Esophagus squamous epithelium (tissue), 5 donors: ENCODE measurements around the gene KRT40. TPM values are rescaled to one million over a fixed set of nuclear protein-coding genes. Genes with fewer than 3 reads are reported as not detected.
A peak's percentile ranks its signal among the peaks of the same experiment; 100 is the strongest.

Experiments used
- DNase-seq: peaks from one replicate; lab custom pipeline; 2025; lab: John Stamatoyannopoulos, UW
- H3K27ac ChIP-seq, 4 donors: fragments of 200-600 bp; sonication (generic); one replicate each; pipeline ENCODE4 v1.5.1; 2016 to 2019; ENCODE audit warnings: mild to moderate bottlenecking in 1 of 4
- H3K27me3 ChIP-seq, 4 donors: fragments of 200-600 bp; sonication (generic); 1 replicate in 3 of 4; 2 replicates in 1 of 4; pipeline versions ENCODE4 v1.5.1 to v1.6.0; 2017 to 2021; ENCODE audit warnings: antibody characterized with exemption in 1 of 4
- H3K36me3 ChIP-seq, 3 donors: fragments of 200-600 bp; sonication (generic); one replicate each; pipeline ENCODE4 v1.5.1; 2016 to 2019
- H3K4me1 ChIP-seq, 3 donors: fragments of 200-600 bp; sonication (generic); one replicate each; pipeline ENCODE4 v1.5.1; 2017 to 2019
- H3K4me3 ChIP-seq, 4 donors: fragments of 200-600 bp; sonication (generic); 1 replicate in 3 of 4; 2 replicates in 1 of 4; pipeline ENCODE4 v1.5.1; 2016 to 2019; ENCODE audit warnings: mild to moderate bottlenecking in 2 of 4, moderate library complexity in 1 of 4
- H3K9me3 ChIP-seq, 3 donors: fragments of 200-600 bp; sonication (generic); one replicate each; pipeline ENCODE4 v1.5.1; 2016 to 2019
- CTCF ChIP-seq, 6 experiments: fragments of 450-650 bp in 4 of 6; fragments of 200-600 bp in 2 of 6; sonication (generic) in 2 of 6; IDR thresholded peaks; one replicate each; pipeline ENCODE4 v1.5.1; 2016 to 2019; ENCODE audit warnings: antibody characterized with exemption in 6 of 6, mild to moderate bottlenecking in 4 of 6, moderate library complexity in 4 of 6
- POLR2A ChIP-seq, 4 donors: fragments of 450-650 bp; IDR thresholded peaks; one replicate each; pipeline ENCODE4 v1.6.1; 2017; ENCODE audit warnings: antibody characterized with exemption in 4 of 4, mild to moderate bottlenecking in 4 of 4, moderate library complexity in 3 of 4
- WGBS, 2 donors: methylation state at CpG; one replicate each; pipeline ENCODE4 v1.1.5; 2018; 5-methylcytosine and 5-hydroxymethylcytosine counted together
- intact Hi-C: fragments of 100-400 bp; cut with DNase I; formaldehyde crosslinking; loops from one replicate; pipeline ENCODE4 v1.15.0; 2022
- small RNA-seq, 4 donors: library from RNA; depleted of rRNA; stranded (forward); fragments of <200 nt; gene quantifications; one replicate each; pipeline ENCODE3, GENCODE V24; 2016
- total RNA-seq, 4 donors: library from RNA; depleted of rRNA; stranded (reverse); fragments of >200 nt; gene quantifications; one replicate each; pipeline ENCODE4 v1.1.0, GENCODE V29; 2016
- donor health status: DM: yes; HTN: yes; CAD: no.

KRT40 gene
- total RNA-seq, 4 donors from 2014 or later, result 0.19 TPM; not detected in 3

DNA sequence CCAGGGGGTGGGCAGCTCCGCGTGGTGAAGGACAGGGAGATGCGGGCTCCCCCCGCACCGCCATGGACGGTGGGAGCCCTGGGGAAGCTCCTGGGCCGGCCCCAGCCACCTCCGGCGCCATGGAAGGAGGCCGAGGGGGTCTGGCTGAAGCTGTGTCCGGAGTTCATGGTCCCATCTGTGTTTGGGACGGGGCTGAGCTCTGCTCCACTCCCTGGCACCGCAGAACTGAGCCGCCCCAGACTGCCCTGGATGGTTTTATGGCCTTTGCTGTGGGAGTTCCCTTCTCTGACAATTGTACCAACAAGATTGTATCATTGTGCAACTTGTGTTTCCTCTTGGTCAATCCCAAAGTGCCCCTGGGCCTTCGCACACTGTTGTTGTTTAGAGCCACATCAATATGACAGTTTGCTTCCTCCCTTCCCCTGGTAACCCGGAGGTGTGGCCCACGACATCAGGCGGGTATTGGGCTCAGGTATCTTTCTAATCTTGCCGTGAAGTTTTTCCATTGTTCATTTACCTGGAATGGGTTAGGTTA lies 47.6 kb downstream of the KRT40 start:
- Histone ChIP-seq H3K27ac (no peak overlapping the region), H3K9me3 (no peaks in the 10 kb centered on the region), H3K36me3 (no peaks in the 10 kb centered on the region), H3K27me3 (no peaks in the 10 kb centered on the region), H3K4me1 (peaks cover 0 to 30% (median 0%) of the 10 kb centered on the region in 3 donors), H3K4me3 (peak overlapping the region in 1 of 4 donors; percentile 21)
- TF ChIP-seq POLR2A (IDR thresholded peaks at IDR 0.05), result no peak
- TF ChIP-seq CTCF (IDR thresholded peaks at IDR 0.05), result no peak
- WGBS, 2 donors, result 55 to 57% methylated on average over 7 to 8 of the region's 19 CpGs
- no peak for DNase-seq
- intact Hi-C loops, result no loop called here

- Histone ChIP-seq H3K27ac (no peak overlapping the region), H3K4me3 (no peak overlapping the region), H3K27me3 (no peaks in the 10 kb centered on the region), H3K9me3 (no peaks in the 10 kb centered on the region), H3K36me3 (no peaks in the 10 kb centered on the region), H3K4me1 (peaks cover 0 to 33% (median 0%) of the 10 kb centered on the region in 3 donors)
- TF ChIP-seq POLR2A (IDR thresholded peaks at IDR 0.05) (no peak), CTCF (IDR thresholded peaks at IDR 0.05) (no peak)
- DNase-seq, result no peak
- 76 to 85% methylated on average over 3 of the region's 3 CpGs for WGBS, 2 donors
- intact Hi-C loops, result no loop called here
These were observed 48.5 kb downstream of the KRT40 start for GRCh38 chr17:40935624-40936023.

GRCh38 chr17:40932608-40933007 lies 51.5 kb downstream of the KRT40 start:
- H3K27ac ChIP-seq, result no peak overlapping the region
- no peak overlapping the region for H3K4me3 ChIP-seq
- no peaks in the 10 kb centered on the region for H3K36me3 ChIP-seq
- H3K27me3 ChIP-seq, result no peaks in the 10 kb centered on the region
- H3K9me3 ChIP-seq, result no peaks in the 10 kb centered on the region
- TF ChIP-seq CTCF (IDR thresholded peaks at IDR 0.05) (no peak), POLR2A (IDR thresholded peaks at IDR 0.05) (no peak)
- intact Hi-C loops, result no loop called here
- no peak for DNase-seq
- peaks cover 0 to 27% (median 0%) of the 10 kb centered on the region in 3 donors for H3K4me1 ChIP-seq
- whole genome bisulfite sequencing, 2 donors, result 26 to 59% methylated on average over 2 of the region's 2 CpGs

DNA sequence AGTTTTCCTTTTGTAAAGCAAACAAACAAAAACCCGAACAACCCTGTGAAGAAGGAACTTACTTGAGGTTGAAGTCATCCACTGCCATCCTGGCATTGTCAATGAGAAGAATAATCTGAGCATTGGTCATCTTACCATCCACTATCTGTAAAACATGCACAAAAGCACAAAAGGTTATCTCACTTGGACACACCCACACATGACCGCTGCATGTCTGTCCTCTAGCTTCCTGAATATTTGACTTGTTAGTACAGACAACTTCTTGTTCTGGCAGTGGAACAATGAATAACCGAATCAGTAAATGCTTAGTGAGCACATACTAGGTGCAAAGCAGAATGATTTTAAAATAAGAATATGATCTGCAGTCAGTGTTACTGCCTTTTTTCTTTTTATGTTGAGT lies 52.8 kb downstream of the KRT40 start:
- no peak for TF ChIP-seq CTCF (IDR thresholded peaks at IDR 0.05)
- TF ChIP-seq POLR2A (IDR thresholded peaks at IDR 0.05), result no peak
- peaks cover 0 to 15% (median 0%) of the 10 kb centered on the region in 3 donors for H3K4me1 ChIP-seq
- 29 to 50% methylated on average over 3 of the region's 3 CpGs for WGBS, 2 donors
- H3K36me3 ChIP-seq, result no peaks in the 10 kb centered on the region
- H3K27ac ChIP-seq, result no peak overlapping the region
- no peaks in the 10 kb centered on the region for H3K9me3 ChIP-seq
- peaks cover 0 to 7% (median 0%) of the 10 kb centered on the region in 4 donors for H3K27me3 ChIP-seq
- intact Hi-C loops, result no loop called here
- no peak overlapping the region for H3K4me3 ChIP-seq
- no peak for DNase-seq

Small RNA genes lying within 50 kb of the gene (small RNA-seq; reads per million reads assigned to genes)
- gene KRTAP3-4P, result 0 reads per million in 4 donors

Other genes starting within 250 kb of the KRT40 start
- gene KRT25, start 229.0 kb downstream of the KRT40 start, total RNA-seq, result not detected
- not detected for gene KRT26, start 212.1 kb downstream of the KRT40 start, total RNA-seq
- gene KRT27, start 201.8 kb downstream of the KRT40 start, total RNA-seq, result not detected
- gene KRT28, start 184.4 kb downstream of the KRT40 start, total RNA-seq, result not detected
- gene KRT10, start 161.7 kb downstream of the KRT40 start, total RNA-seq, result 10 to 100 TPM; 14.4 to 50.0 (median 33.2) TPM
- not detected for gene KRT12, start 117.1 kb downstream of the KRT40 start, total RNA-seq
- not detected for gene KRT20, start 99.1 kb downstream of the KRT40 start, total RNA-seq
- gene KRT23, start 46.7 kb downstream of the KRT40 start, total RNA-seq, result 10 to 100 TPM in 1 of 4 donors, 1 to 10 TPM in 2, under 1 TPM in 1; 0.38 to 19.6 (median 4.9) TPM
- gene KRT39, start 17.4 kb downstream of the KRT40 start, total RNA-seq, result not detected
- gene KRTAP3-3, start 9.8 kb upstream of the KRT40 start, total RNA-seq, result not detected
- under 1 TPM in 1 of 4 donors, not detected in 3; 0.57 TPM for gene KRTAP3-2, start 15.6 kb upstream of the KRT40 start, total RNA-seq
- not detected for gene KRTAP3-1, start 24.8 kb upstream of the KRT40 start, total RNA-seq
- gene KRTAP1-5, start 42.9 kb upstream of the KRT40 start, total RNA-seq, result not detected
- not detected for gene KRTAP1-4, start 45.9 kb upstream of the KRT40 start, total RNA-seq
- not detected for gene KRTAP1-3, start 50.5 kb upstream of the KRT40 start, total RNA-seq
- gene KRTAP1-1, start 57.1 kb upstream of the KRT40 start, total RNA-seq, result not detected
- not detected for gene KRTAP2-1, start 63.0 kb upstream of the KRT40 start, total RNA-seq
- gene KRTAP2-2, start 70.9 kb upstream of the KRT40 start, total RNA-seq, result not detected
- not detected for gene KRTAP2-3, start 75.8 kb upstream of the KRT40 start, total RNA-seq
- not detected for gene KRTAP2-4, start 81.6 kb upstream of the KRT40 start, total RNA-seq
- not detected for gene KRTAP4-7, start 99.8 kb upstream of the KRT40 start, total RNA-seq
- not detected for gene KRTAP4-8, start 113.8 kb upstream of the KRT40 start, total RNA-seq
- not detected for gene KRTAP4-16, start 117.9 kb upstream of the KRT40 start, total RNA-seq
- not detected for gene KRTAP4-9, start 121.1 kb upstream of the KRT40 start, total RNA-seq
- gene KRTAP4-11, start 134.0 kb upstream of the KRT40 start, total RNA-seq, result under 1 TPM in 1 of 4 donors, not detected in 3; 0.22 TPM
- gene KRTAP4-12, start 139.9 kb upstream of the KRT40 start, total RNA-seq, result not detected
- not detected for gene KRTAP4-6, start 156.2 kb upstream of the KRT40 start, total RNA-seq
- not detected for gene KRTAP4-5, start 165.5 kb upstream of the KRT40 start, total RNA-seq
- not detected for gene KRTAP4-4, start 176.4 kb upstream of the KRT40 start, total RNA-seq
- not detected for gene KRTAP4-3, start 183.9 kb upstream of the KRT40 start, total RNA-seq
- gene KRTAP4-2, start 193.9 kb upstream of the KRT40 start, total RNA-seq, result not detected
- gene KRTAP4-1, start 200.6 kb upstream of the KRT40 start, total RNA-seq, result not detected
- not detected for gene KRTAP9-1, start 205.6 kb upstream of the KRT40 start, total RNA-seq
- gene KRTAP9-2, start 242.3 kb upstream of the KRT40 start, total RNA-seq, result not detected
- gene KRTAP9-3, start 248.1 kb upstream of the KRT40 start, total RNA-seq, result not detected